GM23338 (cell line): Measurements from ENCODE around the gene EXOC4. TPM values are rescaled to one million over a fixed set of nuclear protein-coding genes. Genes with fewer than 3 reads are reported as not detected.

ENCODE experiments used
- ATAC-seq: fragments of 200-7000 bp; cut with Tn5 transposase; 3 replicates; pipeline ENCODE4 v1.9.1; 2020
- DNase-seq: peaks from one replicate; pipeline ENCODE4 v3.0.0-alpha.2; 2015; ENCODE audit warnings: low spot score
- H2AFZ ChIP-seq: fragments of 200-600 bp; sonication (generic); 2 replicates; pipeline ENCODE4 v1.8.0; 2016; ENCODE audit warnings: antibody characterized with exemption, mild to moderate bottlenecking, moderate library complexity
- H3F3A ChIP-seq: fragments of 200-600 bp; sonication (generic); replicated peaks from 2 replicates; pipeline ENCODE4 v1.8.0; 2017; ENCODE audit warnings: antibody characterized with exemption, mixed run types, low read depth
- H3K27ac ChIP-seq: fragments of 200-600 bp; sonication (generic); 2 replicates; pipeline ENCODE4 v1.6.1; 2016; ENCODE audit warnings: low read depth
- H3K27me3 ChIP-seq: fragments of 200-600 bp; sonication (generic); 2 replicates; pipeline ENCODE4 v1.8.0; 2016; ENCODE audit warnings: mild to moderate bottlenecking, mixed run types, moderate library complexity; ENCODE audit not compliant: insufficient read depth
- H3K36me3 ChIP-seq: fragments of 200-600 bp; sonication (generic); 2 replicates; pipeline ENCODE4 v1.8.0; 2016; ENCODE audit warnings: mild to moderate bottlenecking; ENCODE audit not compliant: insufficient read depth
- H3K4me1 ChIP-seq: fragments of 200-600 bp; sonication (generic); 2 replicates; pipeline ENCODE4 v1.8.0; 2016; ENCODE audit warnings: mild to moderate bottlenecking, moderate library complexity; ENCODE audit not compliant: insufficient read depth
- H3K4me2 ChIP-seq: fragments of 200-600 bp; sonication (generic); 2 replicates; pipeline ENCODE4 v1.7.1; 2017; ENCODE audit warnings: mixed run types
- H3K4me3 ChIP-seq: fragments of 200-600 bp; sonication (generic); 2 replicates; pipeline ENCODE4 v1.6.1; 2016; ENCODE audit warnings: mixed run types
- H3K79me2 ChIP-seq: fragments of 200-600 bp; sonication (generic); replicated peaks from 2 replicates; pipeline ENCODE4 v1.8.0; 2017; ENCODE audit warnings: mild to moderate bottlenecking; ENCODE audit not compliant: insufficient read depth
- H3K9me2 ChIP-seq: fragments of 200-600 bp; sonication (generic); 2 replicates; pipeline ENCODE4 v1.8.0; 2017; ENCODE audit not compliant: insufficient read depth
- H4K20me1 ChIP-seq: fragments of 200-600 bp; sonication (generic); replicated peaks from 2 replicates; pipeline ENCODE4 v1.8.0; 2017; ENCODE audit warnings: mild to moderate bottlenecking; ENCODE audit not compliant: insufficient read depth
- H3K27ac Mint-ChIP-seq: 2 replicates; pipeline ENCODE4 v1.8.0; 2020; ENCODE audit warnings: inconsistent platforms, mild to moderate bottlenecking, moderate library complexity, mixed read lengths
- H3K27me3 Mint-ChIP-seq: 3 replicates; pipeline ENCODE4 v1.8.0; 2022; ENCODE audit warnings: low read depth, mild to moderate bottlenecking, moderate library complexity, mixed read lengths, inconsistent platforms; ENCODE audit not compliant: insufficient read depth, poor library complexity
- H3K36me3 Mint-ChIP-seq: 3 replicates; pipeline ENCODE4 v1.8.0; 2021; ENCODE audit warnings: low read depth, mild to moderate bottlenecking, inconsistent platforms, moderate library complexity, mixed read lengths
- H3K4me1 Mint-ChIP-seq: 3 replicates; pipeline ENCODE4 v1.8.0; 2020; ENCODE audit warnings: mild to moderate bottlenecking, inconsistent platforms, mixed read lengths
- H3K4me3 Mint-ChIP-seq: 3 replicates; pipeline ENCODE4 v1.8.0; 2021; ENCODE audit warnings: moderate library complexity, mild to moderate bottlenecking, inconsistent platforms, mixed read lengths
- H3K9me3 Mint-ChIP-seq: 3 replicates; pipeline ENCODE4 v1.8.0; 2020; ENCODE audit warnings: moderate library complexity, mild to moderate bottlenecking, inconsistent platforms, mixed read lengths
- CREB1 ChIP-seq: fragments of 250-450 bp; sonication (Bioruptor Pico); IDR thresholded peaks from 2 replicates; pipeline ENCODE4 v1.5.0; 2020; ENCODE audit warnings: low read depth, mild to moderate bottlenecking, moderate library complexity
- EZH2 ChIP-seq: fragments of 200-600 bp; sonication (generic); IDR thresholded peaks from one replicate; pipeline ENCODE4 v1.8.0; 2017; ENCODE audit warnings: antibody characterized with exemption, mild to moderate bottlenecking, low read depth; ENCODE audit not compliant: unreplicated experiment
- EZH2phosphoT487 ChIP-seq: fragments of 200-600 bp; sonication (generic); IDR thresholded peaks from one replicate; pipeline ENCODE4 v1.8.1; 2018; ENCODE audit warnings: antibody characterized with exemption; ENCODE audit not compliant: unreplicated experiment
- JUNB ChIP-seq: IDR thresholded peaks from one replicate; pipeline ENCODE4 v1.6.1; 2016; ENCODE audit warnings: antibody characterized with exemption; ENCODE audit not compliant: unreplicated experiment
- NANOG ChIP-seq: IDR thresholded peaks from 2 replicates; pipeline ENCODE4 v1.6.1; 2016; ENCODE audit warnings: antibody characterized with exemption, borderline replicate concordance
- POLR2AphosphoS5 ChIP-seq: IDR thresholded peaks from 2 replicates; pipeline ENCODE4 v1.6.1; 2016; ENCODE audit warnings: antibody characterized with exemption, low read depth
- STAT1 ChIP-seq: IDR thresholded peaks from one replicate; pipeline ENCODE4 v1.6.1; 2016; ENCODE audit warnings: antibody characterized with exemption; ENCODE audit not compliant: unreplicated experiment
- ZNF114 ChIP-seq: fragments of 250-450 bp; sonication (Bioruptor Pico); IDR thresholded peaks from 2 replicates; pipeline ENCODE4 v1.5.0; 2020; ENCODE audit warnings: mild to moderate bottlenecking, moderate library complexity
- ZNF331 ChIP-seq: fragments of 250-450 bp; sonication (Bioruptor Pico); IDR thresholded peaks from 2 replicates; pipeline ENCODE4 v1.5.0; 2020; ENCODE audit warnings: low read depth, mild to moderate bottlenecking, moderate library complexity
- polyA plus RNA-seq: library from polyadenylated mRNA; unstranded; fragments of >200 nt; fragmentation: Nextera tagmentation; extraction: Ambion mirVana; gene quantifications from 2 replicates; pipeline ENCODE4 v1.2.1, GENCODE V29; 2016
- total RNA-seq: library from RNA; depleted of rRNA; stranded (reverse); fragments of >200 nt; shearing (Covaris generic); gene quantifications from 2 replicates; pipeline ENCODE4 v1.2.3, GENCODE V29; 2014
- TF ChIP-seq, protein P1 (sequence below): IDR thresholded peaks from one replicate; pipeline ENCODE4 v1.6.1; 2018; ENCODE audit warnings: antibody characterized with exemption; ENCODE audit not compliant: unreplicated experiment
- TF ChIP-seq, protein P2 (sequence below), 2 experiments: fragments of 200-600 bp in 1 of 2; sonication (generic) in 1 of 2; conservative IDR thresholded peaks; 2 replicates each; pipeline versions ENCODE4 v1.5.1 to v1.6.1; 2016 to 2017; ENCODE audit warnings: antibody characterized with exemption in 2 of 2, low read depth in 2 of 2, mild to moderate bottlenecking in 2 of 2, moderate library complexity in 1 of 2
- TF ChIP-seq, protein P3 (sequence below): IDR thresholded peaks from 2 replicates; pipeline ENCODE4 v1.6.1; 2016; ENCODE audit warnings: antibody characterized with exemption
- TF ChIP-seq, protein P4 (sequence below): fragments of 250-450 bp; sonication (Bioruptor Pico); IDR thresholded peaks from 2 replicates; pipeline ENCODE4 v1.5.0; 2020; ENCODE audit warnings: mild to moderate bottlenecking, moderate library complexity

Gene EXOC4
- total and polyA plus RNA-seq, 2 experiments from 2014 or later = 37.5 to 52.7 TPM

DNA sequence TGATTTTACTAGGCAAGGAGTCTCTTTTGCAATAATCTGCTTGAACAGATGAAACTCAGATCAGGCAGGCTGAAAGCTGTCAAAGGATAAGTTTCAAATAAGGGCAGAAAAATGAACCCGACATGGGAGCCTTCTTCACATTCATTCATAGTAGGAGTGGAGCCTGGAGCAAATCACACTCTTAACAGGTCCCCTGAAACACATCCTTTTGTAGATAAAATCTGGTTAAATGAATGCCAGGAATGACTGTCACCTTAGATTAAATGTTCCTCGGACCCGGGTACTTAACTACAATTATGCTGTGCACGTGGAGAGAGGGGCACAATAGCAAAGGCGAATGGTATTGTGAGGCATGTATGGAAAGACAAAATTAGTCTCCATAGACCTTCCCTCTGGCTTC lies 529.6 kb downstream of the EXOC4 start:
- no peaks in the 10 kb centered on the region for H3K4me1 ChIP-seq

More for the DNA sequence above, 529.6 kb downstream of the EXOC4 start:
- H3K27me3 ChIP-seq = no peaks in the 10 kb centered on the region
- Mint-ChIP-seq H3K36me3 (peaks cover 12% of the 10 kb centered on the region; the same call in 2 of the 3 replicates), H3K4me3 (no peak overlapping the region), H3K9me3 (peaks cover 6% of the 10 kb centered on the region; the same call in 1 of the 3 replicates), H3K4me1 (no peaks in the 10 kb centered on the region), H3K27me3 (no peaks in the 10 kb centered on the region), H3K27ac (no peak overlapping the region)
- TF ChIP-seq, protein P1, sequence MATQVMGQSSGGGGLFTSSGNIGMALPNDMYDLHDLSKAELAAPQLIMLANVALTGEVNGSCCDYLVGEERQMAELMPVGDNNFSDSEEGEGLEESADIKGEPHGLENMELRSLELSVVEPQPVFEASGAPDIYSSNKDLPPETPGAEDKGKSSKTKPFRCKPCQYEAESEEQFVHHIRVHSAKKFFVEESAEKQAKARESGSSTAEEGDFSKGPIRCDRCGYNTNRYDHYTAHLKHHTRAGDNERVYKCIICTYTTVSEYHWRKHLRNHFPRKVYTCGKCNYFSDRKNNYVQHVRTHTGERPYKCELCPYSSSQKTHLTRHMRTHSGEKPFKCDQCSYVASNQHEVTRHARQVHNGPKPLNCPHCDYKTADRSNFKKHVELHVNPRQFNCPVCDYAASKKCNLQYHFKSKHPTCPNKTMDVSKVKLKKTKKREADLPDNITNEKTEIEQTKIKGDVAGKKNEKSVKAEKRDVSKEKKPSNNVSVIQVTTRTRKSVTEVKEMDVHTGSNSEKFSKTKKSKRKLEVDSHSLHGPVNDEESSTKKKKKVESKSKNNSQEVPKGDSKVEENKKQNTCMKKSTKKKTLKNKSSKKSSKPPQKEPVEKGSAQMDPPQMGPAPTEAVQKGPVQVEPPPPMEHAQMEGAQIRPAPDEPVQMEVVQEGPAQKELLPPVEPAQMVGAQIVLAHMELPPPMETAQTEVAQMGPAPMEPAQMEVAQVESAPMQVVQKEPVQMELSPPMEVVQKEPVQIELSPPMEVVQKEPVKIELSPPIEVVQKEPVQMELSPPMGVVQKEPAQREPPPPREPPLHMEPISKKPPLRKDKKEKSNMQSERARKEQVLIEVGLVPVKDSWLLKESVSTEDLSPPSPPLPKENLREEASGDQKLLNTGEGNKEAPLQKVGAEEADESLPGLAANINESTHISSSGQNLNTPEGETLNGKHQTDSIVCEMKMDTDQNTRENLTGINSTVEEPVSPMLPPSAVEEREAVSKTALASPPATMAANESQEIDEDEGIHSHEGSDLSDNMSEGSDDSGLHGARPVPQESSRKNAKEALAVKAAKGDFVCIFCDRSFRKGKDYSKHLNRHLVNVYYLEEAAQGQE = no peak
- TF ChIP-seq, protein P2, sequence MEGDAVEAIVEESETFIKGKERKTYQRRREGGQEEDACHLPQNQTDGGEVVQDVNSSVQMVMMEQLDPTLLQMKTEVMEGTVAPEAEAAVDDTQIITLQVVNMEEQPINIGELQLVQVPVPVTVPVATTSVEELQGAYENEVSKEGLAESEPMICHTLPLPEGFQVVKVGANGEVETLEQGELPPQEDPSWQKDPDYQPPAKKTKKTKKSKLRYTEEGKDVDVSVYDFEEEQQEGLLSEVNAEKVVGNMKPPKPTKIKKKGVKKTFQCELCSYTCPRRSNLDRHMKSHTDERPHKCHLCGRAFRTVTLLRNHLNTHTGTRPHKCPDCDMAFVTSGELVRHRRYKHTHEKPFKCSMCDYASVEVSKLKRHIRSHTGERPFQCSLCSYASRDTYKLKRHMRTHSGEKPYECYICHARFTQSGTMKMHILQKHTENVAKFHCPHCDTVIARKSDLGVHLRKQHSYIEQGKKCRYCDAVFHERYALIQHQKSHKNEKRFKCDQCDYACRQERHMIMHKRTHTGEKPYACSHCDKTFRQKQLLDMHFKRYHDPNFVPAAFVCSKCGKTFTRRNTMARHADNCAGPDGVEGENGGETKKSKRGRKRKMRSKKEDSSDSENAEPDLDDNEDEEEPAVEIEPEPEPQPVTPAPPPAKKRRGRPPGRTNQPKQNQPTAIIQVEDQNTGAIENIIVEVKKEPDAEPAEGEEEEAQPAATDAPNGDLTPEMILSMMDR (conservative IDR thresholded peaks at IDR 0.05; ENCODE audit: low read depth in 2 of 2) = no peak
- TF ChIP-seq, protein P3, sequence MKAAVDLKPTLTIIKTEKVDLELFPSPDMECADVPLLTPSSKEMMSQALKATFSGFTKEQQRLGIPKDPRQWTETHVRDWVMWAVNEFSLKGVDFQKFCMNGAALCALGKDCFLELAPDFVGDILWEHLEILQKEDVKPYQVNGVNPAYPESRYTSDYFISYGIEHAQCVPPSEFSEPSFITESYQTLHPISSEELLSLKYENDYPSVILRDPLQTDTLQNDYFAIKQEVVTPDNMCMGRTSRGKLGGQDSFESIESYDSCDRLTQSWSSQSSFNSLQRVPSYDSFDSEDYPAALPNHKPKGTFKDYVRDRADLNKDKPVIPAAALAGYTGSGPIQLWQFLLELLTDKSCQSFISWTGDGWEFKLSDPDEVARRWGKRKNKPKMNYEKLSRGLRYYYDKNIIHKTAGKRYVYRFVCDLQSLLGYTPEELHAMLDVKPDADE = no peak
- TF ChIP-seq CREB1 (CRISPR knock-in tag) = no peak
- TF ChIP-seq, protein P4, sequence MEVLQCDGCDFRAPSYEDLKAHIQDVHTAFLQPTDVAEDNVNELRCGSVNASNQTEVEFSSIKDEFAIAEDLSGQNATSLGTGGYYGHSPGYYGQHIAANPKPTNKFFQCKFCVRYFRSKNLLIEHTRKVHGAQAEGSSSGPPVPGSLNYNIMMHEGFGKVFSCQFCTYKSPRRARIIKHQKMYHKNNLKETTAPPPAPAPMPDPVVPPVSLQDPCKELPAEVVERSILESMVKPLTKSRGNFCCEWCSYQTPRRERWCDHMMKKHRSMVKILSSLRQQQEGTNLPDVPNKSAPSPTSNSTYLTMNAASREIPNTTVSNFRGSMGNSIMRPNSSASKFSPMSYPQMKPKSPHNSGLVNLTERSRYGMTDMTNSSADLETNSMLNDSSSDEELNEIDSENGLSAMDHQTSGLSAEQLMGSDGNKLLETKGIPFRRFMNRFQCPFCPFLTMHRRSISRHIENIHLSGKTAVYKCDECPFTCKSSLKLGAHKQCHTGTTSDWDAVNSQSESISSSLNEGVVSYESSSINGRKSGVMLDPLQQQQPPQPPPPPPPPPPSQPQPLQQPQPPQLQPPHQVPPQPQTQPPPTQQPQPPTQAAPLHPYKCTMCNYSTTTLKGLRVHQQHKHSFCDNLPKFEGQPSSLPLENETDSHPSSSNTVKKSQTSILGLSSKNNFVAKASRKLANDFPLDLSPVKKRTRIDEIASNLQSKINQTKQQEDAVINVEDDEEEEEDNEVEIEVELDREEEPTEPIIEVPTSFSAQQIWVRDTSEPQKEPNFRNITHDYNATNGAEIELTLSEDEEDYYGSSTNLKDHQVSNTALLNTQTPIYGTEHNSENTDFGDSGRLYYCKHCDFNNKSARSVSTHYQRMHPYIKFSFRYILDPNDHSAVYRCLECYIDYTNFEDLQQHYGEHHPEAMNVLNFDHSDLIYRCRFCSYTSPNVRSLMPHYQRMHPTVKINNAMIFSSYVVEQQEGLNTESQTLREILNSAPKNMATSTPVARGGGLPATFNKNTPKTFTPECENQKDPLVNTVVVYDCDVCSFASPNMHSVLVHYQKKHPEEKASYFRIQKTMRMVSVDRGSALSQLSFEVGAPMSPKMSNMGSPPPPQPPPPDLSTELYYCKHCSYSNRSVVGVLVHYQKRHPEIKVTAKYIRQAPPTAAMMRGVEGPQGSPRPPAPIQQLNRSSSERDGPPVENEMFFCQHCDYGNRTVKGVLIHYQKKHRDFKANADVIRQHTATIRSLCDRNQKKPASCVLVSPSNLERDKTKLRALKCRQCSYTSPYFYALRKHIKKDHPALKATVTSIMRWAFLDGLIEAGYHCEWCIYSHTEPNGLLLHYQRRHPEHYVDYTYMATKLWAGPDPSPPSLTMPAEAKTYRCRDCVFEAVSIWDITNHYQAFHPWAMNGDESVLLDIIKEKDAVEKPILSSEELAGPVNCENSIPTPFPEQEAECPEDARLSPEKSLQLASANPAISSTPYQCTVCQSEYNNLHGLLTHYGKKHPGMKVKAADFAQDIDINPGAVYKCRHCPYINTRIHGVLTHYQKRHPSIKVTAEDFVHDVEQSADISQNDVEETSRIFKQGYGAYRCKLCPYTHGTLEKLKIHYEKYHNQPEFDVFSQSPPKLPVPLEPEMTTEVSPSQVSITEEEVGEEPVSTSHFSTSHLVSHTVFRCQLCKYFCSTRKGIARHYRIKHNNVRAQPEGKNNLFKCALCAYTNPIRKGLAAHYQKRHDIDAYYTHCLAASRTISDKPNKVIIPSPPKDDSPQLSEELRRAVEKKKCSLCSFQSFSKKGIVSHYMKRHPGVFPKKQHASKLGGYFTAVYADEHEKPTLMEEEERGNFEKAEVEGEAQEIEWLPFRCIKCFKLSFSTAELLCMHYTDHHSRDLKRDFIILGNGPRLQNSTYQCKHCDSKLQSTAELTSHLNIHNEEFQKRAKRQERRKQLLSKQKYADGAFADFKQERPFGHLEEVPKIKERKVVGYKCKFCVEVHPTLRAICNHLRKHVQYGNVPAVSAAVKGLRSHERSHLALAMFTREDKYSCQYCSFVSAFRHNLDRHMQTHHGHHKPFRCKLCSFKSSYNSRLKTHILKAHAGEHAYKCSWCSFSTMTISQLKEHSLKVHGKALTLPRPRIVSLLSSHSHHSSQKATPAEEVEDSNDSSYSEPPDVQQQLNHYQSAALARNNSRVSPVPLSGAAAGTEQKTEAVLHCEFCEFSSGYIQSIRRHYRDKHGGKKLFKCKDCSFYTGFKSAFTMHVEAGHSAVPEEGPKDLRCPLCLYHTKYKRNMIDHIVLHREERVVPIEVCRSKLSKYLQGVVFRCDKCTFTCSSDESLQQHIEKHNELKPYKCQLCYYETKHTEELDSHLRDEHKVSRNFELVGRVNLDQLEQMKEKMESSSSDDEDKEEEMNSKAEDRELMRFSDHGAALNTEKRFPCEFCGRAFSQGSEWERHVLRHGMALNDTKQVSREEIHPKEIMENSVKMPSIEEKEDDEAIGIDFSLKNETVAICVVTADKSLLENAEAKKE (CRISPR knock-in tag) = no peak
- TF ChIP-seq ZNF331 (CRISPR knock-in tag) = no peak
- TF ChIP-seq EZH2 = no peak
- no peak for TF ChIP-seq STAT1
- TF ChIP-seq JUNB = no peak
- no peak for TF ChIP-seq POLR2AphosphoS5
- TF ChIP-seq EZH2phosphoT487 = no peak
- no peak for TF ChIP-seq NANOG
- TF ChIP-seq ZNF114 (CRISPR knock-in tag) = no peak
- no peak overlapping the region for H3K4me2 ChIP-seq
- no peaks in the 10 kb centered on the region; the same call in none of the 2 replicates for H4K20me1 ChIP-seq
- no peak overlapping the region for H2AFZ ChIP-seq
- DNase-seq = no peak
- ATAC-seq = no peak
- H3K4me3 ChIP-seq = no peak overlapping the region
- H3K27ac ChIP-seq = no peak overlapping the region
- no peaks in the 10 kb centered on the region for H3K79me2 ChIP-seq
- H3K36me3 ChIP-seq = no peaks in the 10 kb centered on the region; the same call in 1 of the 2 replicates
- H3F3A ChIP-seq = no peaks in the 10 kb centered on the region
- peaks cover 6% of the 10 kb centered on the region for H3K9me2 ChIP-seq
